GM21576 (cell line): ENCODE data around the gene LBHD2.
"Not testable (repeated sequence)": the region's sequence is repeated elsewhere in the genome, so short reads cannot be mapped to it uniquely, and the experiment has no call there.

ENCODE experiments used
- ATAC-seq: cut with Tn5 transposase; IDR thresholded peaks from one replicate; pipeline ENCODE4 v1.9.1; 2021; ENCODE audit warnings: mild to moderate bottlenecking, moderate library complexity; ENCODE audit not compliant: unreplicated experiment

The LBHD2 gene

DNA sequence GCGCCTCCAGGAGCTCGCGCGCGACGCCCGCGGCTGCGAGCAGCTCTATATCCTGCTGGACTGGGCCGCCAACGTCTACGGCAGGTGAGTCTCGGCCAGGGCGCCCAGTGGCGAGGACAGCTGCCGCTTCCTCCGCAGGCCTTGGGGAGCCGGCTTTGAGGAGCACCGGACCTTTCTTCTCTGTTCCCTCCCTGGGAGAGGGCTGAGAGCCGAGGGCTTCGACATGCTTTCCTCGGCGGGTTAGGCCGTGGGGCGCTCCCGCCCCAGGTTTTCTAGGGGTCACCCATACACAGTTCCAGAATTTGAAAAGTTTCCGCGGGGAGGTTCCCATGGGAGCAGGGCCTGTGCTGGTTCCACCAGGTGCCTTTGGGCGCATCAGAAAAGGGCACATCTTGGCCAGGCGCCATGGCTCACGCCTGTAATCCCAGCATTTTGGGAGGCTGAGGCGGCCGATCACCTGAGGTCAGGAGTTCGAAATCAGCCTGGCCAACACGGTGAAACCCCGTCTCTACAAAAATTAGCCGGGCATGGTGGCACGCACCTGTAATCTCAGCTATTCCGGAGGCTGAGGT is 18.8 kb downstream of the LBHD2 start:
- ATAC-seq = no peak

- no peak for ATAC-seq
These were observed 19.7 kb downstream of the LBHD2 start for GRCh38 chr14:103103461-103104388.

DNA sequence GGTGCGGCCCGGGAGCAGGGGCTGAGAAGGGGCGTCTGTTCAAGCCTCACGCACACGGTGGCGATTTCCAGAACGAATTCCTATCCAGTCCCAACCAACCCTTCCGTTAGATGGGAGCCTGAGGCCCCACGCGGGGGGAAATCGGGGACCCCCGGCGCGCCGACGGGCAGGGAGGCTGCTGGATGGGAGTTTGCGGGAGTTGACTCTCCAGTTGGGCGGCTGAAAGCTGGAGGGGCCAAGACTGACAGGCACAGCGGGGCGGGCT is 20.3 kb downstream of the LBHD2 start:
- ATAC-seq = no peak

GRCh38 chr14:103104654-103105452 is 20.8 kb downstream of the LBHD2 start:
- no peak for ATAC-seq

DNA sequence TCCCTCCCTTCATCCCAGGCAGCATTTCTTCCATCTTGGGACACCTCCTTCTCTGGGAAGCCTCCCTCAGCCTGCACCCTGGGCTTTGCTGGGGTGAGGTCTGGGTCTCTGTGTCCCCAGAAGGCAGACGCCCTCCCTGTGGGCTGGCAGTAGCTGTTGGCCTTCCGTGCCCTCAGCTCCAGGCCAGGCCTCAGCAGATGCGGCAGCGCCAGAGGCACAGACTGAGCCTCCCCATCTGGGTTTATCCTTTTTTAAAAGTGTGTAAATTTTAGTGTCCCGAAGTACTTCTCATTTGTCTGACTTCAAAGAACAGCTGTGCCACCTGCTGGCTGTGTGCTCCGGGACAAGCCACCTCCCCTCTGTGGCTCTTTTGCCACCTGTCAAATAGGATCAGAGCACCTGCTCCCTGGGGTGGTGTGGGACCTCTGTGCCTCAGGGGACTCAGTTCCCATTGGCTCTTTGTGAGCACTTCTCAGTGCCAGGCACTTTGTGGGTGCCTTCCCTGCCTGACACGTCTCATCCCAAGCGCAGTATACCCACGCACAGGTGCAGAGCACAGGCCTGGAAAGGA is 21.7 kb downstream of the LBHD2 start:
- no peak for ATAC-seq

GRCh38 chr14:103107455-103107854 is 23.4 kb downstream of the LBHD2 start:
- no peak for ATAC-seq

GRCh38 chr14:103107941-103108748 is 24.1 kb downstream of the LBHD2 start:
- no peak for ATAC-seq

DNA sequence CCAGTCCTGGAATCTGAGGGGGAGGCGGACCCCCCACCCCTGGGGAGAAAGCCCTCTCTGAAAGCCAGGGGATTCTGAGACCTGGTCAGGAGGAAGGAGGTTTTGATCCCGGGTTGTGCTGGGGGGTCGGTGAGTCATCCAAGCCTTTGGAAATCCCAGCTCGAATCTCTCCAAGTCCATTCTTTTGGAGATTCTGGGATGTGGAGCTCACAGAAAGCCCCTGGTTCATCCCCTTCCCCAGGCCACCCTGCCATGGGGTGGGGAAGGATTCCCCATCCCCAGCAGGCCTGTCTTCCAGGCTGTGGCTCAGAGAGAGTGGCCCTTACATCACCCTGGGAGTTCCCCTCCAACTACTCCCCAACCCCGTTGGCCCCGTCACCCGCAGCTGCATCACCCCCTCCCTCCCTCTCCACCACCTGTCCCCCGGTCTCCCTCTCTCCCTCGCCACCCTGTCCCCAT is 24.8 kb downstream of the LBHD2 start:
- ATAC-seq = no peak

- ATAC-seq = no peak
These were observed 25.8 kb downstream of the LBHD2 start for GRCh38 chr14:103109535-103110441.

DNA sequence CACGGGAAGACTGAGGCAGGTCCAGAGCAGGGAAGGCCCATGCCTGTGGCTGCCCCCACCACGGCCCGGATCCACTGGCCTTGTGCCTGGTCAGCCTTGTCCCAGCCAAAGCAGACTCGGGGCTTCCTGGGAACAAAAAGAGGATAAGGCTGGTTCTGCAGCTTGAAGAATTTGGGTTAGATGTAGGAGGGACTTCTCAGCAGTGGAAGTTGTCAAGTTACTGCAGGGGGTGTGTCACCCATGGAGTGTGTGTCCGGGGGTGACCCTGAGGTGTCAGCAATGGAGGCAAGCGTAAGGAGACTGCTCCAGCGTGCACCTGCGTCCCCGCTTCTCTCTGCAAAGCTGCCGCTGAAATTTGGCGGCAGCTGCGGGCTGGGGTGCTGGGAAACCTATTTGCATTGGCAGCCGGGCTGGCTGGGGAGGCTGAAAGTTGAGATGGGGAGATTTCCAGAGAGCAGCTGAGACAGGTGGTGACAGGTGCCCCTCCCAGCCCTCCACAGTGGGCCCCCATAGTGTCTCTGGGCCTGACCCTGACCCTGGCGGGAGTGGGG is 26.7 kb downstream of the LBHD2 start:
- no peak for ATAC-seq

DNA sequence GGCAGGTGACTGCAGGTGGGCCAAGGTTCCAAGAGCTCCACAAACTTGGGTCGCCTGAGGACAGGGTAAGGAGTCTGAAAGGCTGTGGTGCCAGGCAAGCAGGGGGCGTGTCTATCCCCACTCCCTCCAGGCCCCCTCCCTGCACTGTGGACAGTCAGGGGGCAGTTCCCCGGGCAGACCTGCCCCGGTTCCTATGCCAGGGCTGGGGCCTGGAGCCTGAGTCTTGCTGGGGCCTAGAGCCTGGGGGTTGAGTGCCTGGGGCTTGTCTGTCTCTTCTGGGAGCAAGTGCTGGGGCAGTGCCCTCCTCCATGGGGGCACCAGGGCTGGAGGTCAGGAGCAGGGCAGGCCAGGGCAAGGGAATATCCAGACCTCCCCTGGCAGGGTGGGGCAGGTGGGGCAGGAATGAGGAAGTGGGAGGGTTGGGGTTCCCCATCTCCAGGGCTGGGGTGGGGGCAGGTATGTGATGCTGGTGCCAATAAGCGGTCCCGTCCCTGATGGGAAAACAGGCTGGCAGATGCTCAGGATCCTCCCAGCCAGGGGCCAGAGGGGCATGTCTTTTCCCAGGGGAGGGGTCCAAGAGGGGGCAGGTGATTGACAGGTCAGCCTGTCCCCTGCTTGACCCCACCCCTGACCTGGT is 27.3 kb downstream of the LBHD2 start:
- ATAC-seq = no peak

GRCh38 chr14:103112400-103113243 is 28.6 kb downstream of the LBHD2 start:
- no peak for ATAC-seq

DNA sequence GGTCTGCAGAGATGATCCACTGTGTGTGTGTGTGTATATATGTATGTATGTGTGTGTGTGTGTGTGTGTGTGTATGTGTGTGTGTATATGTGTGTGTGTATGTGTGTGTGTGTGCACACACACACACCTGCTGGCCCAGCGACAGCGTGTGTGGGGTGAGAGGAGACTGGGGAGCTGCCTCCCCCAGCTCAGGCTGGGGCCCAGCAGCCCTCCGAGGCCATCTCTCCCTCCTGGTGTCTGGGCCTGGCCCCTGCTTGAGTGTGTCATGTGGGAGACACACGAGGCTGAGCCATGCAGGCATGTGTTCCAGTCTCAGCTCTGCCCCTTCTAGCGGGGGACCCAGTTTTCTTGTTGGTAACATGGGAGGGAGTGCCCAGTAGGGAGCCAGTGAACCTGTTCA is 29.3 kb downstream of the LBHD2 start:
- ATAC-seq = no peak

DNA sequence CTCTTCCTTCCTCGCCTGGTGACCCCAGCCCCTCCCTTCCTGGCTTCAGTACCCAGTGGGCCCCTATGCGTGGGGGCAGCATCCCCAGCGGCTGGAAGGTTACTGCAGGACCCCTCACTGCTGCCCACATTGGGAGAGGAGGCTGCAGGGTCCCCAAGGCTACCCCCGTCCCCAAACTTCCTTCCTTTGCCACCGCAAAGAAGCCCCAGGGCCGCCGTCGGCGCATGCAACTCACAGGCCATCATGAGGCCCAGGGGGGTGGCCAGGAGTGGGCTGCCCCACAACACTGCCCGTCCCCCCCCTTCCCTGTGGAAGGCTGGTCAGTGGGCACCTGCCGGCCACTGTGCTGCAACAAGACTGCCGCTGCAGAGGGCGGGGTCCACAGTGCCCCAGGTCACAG is 29.8 kb downstream of the LBHD2 start:
- no peak for ATAC-seq

DNA sequence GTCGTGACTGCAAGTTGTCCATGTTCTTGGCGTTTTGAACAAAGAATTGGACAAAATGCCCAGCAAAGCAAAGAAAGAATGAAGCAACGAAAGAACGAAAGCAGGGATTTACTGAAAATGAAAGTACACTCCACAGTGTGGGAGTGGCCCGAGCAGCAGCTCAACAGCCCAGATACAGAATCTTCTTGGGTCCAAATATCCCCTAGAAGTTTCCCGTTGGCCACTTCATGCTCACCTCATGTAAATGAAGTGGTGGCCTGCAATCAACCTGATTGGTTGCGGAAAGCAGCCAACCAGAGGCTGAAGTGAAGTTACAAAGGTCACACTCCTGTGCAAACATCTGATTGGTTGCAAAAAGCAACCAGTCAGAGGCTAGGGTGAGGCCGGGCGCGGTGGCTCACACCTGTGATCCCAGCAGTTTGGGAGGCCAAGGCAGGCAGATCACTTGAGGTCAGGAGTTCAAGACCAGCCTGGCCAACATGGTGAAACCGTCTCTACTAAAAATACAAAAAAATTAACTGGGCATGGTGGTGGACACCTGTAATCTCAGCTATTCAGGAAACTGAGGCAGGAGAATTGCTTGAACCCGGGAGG is 31.2 kb downstream of the LBHD2 start:
- not testable (repeated sequence) for ATAC-seq

DNA sequence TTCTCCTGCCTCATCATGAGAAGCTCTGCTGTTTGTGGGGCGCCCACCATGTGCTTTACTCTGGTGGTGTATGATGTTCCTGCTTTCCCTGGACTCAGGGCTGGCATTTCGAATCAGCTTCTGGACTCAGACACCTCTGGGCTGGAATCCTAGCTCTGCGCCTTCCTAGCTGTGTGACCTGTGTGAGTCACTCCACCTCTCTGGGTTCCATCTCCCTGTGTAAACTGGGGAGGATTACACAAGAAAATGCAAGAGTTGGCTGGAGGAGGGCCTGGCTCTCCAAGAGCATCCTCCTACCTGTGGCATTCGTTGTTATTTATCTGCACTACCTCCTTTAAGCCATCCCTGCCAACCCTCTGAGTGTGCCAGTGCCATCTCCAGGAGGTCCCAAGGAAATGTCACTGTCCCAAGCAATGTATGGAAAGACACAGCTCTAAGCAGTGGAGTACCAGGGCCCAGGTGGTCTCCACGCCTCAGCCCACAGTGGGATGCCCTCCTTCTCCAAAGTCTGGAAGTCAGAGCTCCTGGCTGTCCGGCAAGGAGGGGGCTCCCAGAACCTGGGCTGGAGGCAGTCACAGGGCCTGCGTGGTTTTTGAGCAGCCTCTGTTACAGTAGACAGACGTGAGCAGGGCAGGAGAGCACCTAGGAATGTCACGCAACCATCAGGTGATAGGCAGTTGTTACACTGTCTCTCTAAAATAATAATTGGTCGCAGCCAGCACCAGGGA is 32.0 kb downstream of the LBHD2 start:
- ATAC-seq = no peak

DNA sequence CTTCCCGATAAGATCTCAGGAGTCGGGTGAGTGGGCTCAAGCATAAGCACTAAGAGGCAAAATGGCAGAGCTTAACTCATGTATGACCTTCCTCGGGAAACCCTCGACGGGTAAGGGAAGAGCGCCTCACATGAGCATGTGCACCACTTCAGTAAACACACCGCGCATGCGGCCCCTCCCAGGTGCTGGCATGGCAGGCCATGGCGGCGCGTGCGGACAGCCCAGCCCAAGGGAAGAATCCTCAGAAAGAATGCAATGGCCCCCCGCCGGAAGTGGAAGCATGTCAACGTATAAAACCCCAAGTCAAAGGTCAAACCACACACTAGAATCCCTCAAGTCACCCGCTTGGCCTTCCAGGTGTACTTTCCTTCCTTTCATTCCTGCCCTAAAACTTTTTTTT is 32.6 kb downstream of the LBHD2 start:
- ATAC-seq = no peak
